HG03469 (cell line): ENCODE results near the gene IGFBP2.

Experiments
- ATAC-seq: cut with Tn5 transposase; IDR thresholded peaks from one replicate; pipeline ENCODE4 v1.9.1; 2021; ENCODE audit warnings: mild to moderate bottlenecking, moderate library complexity, moderate number of reproducible peaks; ENCODE audit not compliant: unreplicated experiment

The IGFBP2 gene

GRCh38 chr2:216661051-216661450 lies 27.8 kb downstream of the IGFBP2 start:
- no peak for ATAC-seq

GRCh38 chr2:216661639-216662375 lies 28.6 kb downstream of the IGFBP2 start:
- no peak for ATAC-seq

- ATAC-seq = no peak
Observed at GRCh38 chr2:216663106-216663505, 29.9 kb downstream of the IGFBP2 start.

- no peak for ATAC-seq
Observed at GRCh38 chr2:216663846-216664245, 30.6 kb downstream of the IGFBP2 start.

- ATAC-seq = no peak
Observed at GRCh38 chr2:216664593-216665034, 31.4 kb downstream of the IGFBP2 start.

- no peak for ATAC-seq
Observed at GRCh38 chr2:216665242-216665641, 32.0 kb downstream of the IGFBP2 start.

GRCh38 chr2:216665717-216666116 lies 32.5 kb downstream of the IGFBP2 start:
- no peak for ATAC-seq

- no peak for ATAC-seq
Observed at GRCh38 chr2:216666461-216667233, 33.4 kb downstream of the IGFBP2 start.

GRCh38 chr2:216670266-216671080 lies 37.3 kb downstream of the IGFBP2 start:
- no peak for ATAC-seq

GRCh38 chr2:216671081-216671411 lies 37.8 kb downstream of the IGFBP2 start:
- ATAC-seq = no peak

- no peak for ATAC-seq
Observed at GRCh38 chr2:216671791-216672343, 38.6 kb downstream of the IGFBP2 start.

GRCh38 chr2:216672466-216672865 lies 39.2 kb downstream of the IGFBP2 start:
- ATAC-seq = no peak

- no peak for ATAC-seq
Observed at GRCh38 chr2:216673021-216673420, 39.8 kb downstream of the IGFBP2 start.

GRCh38 chr2:216673609-216674008 lies 40.4 kb downstream of the IGFBP2 start:
- no peak for ATAC-seq

GRCh38 chr2:216674376-216674775 lies 41.2 kb downstream of the IGFBP2 start:
- ATAC-seq = no peak

GRCh38 chr2:216676630-216677029 lies 43.4 kb downstream of the IGFBP2 start:
- no peak for ATAC-seq

GRCh38 chr2:216677439-216678097 lies 44.3 kb downstream of the IGFBP2 start:
- ATAC-seq = no peak

GRCh38 chr2:216678098-216678465 lies 44.9 kb downstream of the IGFBP2 start:
- no peak for ATAC-seq

GRCh38 chr2:216678813-216679657 lies 45.8 kb downstream of the IGFBP2 start:
- no peak for ATAC-seq

GRCh38 chr2:216679658-216680024 lies 46.4 kb downstream of the IGFBP2 start:
- ATAC-seq = no peak
